Measurements from ENCODE around the gene ROR2.
A peak's percentile ranks its signal among the peaks of the same experiment; 100 is the strongest.

The ROR2 gene

DNA sequence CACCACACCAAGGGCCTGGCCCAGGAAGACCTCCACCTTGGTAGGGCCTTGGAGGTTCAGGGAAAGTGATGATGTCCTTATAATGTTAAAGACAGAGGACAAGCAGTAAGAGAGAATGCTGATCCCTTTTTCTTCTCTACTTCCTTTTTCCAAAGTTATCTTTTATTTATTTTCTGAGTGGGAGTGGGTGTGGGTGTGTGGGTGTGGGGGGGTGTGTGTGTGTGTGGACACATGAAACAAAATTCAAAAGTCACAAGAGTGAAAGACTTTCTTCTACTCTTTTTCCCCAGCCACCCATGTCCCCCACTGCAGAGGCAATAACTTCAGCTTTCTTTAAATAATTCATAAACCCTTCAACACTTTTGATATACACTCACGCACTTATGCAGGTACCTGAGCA lies 70.8 kb downstream of the ROR2 start:
- H3K79me1 ChIP-seq (ENCODE audit: low read depth, low read length) = no peaks in the 10 kb centered on the region
- no peak overlapping the region for H3K18ac ChIP-seq (ENCODE audit: low read length)
- no CpG with 5 or more reads among the region's 1 CpG for WGBS, 2 donors (ENCODE audit: extremely low coverage in 2 of 2, insufficient read length in 2 of 2, insufficient replicate concordance in 1 of 2)
- H2AFZ ChIP-seq (ENCODE audit: low read length) = no peak overlapping the region
- no peak overlapping the region for H3K4me2 ChIP-seq (ENCODE audit: insufficient read depth, low read length, poor library complexity, severe bottlenecking)
- no peak overlapping the region for H3K23ac ChIP-seq (ENCODE audit: low read depth, low read length, poor library complexity)
- no peak overlapping the region for H3K27ac ChIP-seq (replicated peaks; ENCODE audit: low read length)
- peaks cover 7 to 9% of the 10 kb centered on the region in 2 donors for H3K4me1 ChIP-seq (ENCODE audit: control insufficient read depth in 2 of 2, insufficient read depth in 1 of 2, low read depth in 1 of 2, low read length in 2 of 2)
- H3K9ac ChIP-seq (ENCODE audit: low read depth, low read length, poor library complexity) = no peak overlapping the region
- no peak overlapping the region for H2AK5ac ChIP-seq (ENCODE audit: low read depth, low read length)
- H2BK120ac ChIP-seq (ENCODE audit: low read depth, low read length) = no peak overlapping the region
- no peak overlapping the region for H3K14ac ChIP-seq (ENCODE audit: low read length)
- no peak overlapping the region for H4K8ac ChIP-seq (ENCODE audit: low read depth, low read length)
- DNase-seq (ENCODE audit: low spot score) = no peak
- H2BK12ac ChIP-seq (ENCODE audit: low read length) = no peak overlapping the region
- no peak overlapping the region for H3K4me3 ChIP-seq (ENCODE audit: low read length in 2 of 2)
- no peaks in the 10 kb centered on the region for H3K27me3 ChIP-seq (ENCODE audit: control insufficient read depth in 3 of 3, insufficient read depth in 3 of 3, low read depth in 1 of 3, low read length in 3 of 3)
- H2BK5ac ChIP-seq (ENCODE audit: low read length) = no peak overlapping the region
- H3K9me3 ChIP-seq (replicated peaks in 1 of 2; ENCODE audit: control insufficient read depth in 2 of 2, insufficient read depth in 1 of 2, low read depth in 1 of 2, low read length in 2 of 2) = peaks cover 2 to 9% of the 10 kb centered on the region in 2 donors
- H3K36me3 ChIP-seq (replicated peaks in 1 of 2; ENCODE audit: control insufficient read depth in 2 of 2, insufficient read depth in 2 of 2, low read length in 2 of 2) = peaks cover 5 to 63% of the 10 kb centered on the region in 2 donors
- no peak overlapping the region for H3K4ac ChIP-seq (ENCODE audit: low read length)
- H2BK15ac ChIP-seq (ENCODE audit: low read length) = no peak overlapping the region
- no peak overlapping the region for H4K91ac ChIP-seq (ENCODE audit: low read depth, low read length, poor library complexity)

- H3K27ac ChIP-seq (replicated peaks; ENCODE audit: low read length) = peak overlapping the region; percentile 35
- no peak overlapping the region for H4K8ac ChIP-seq (ENCODE audit: low read depth, low read length)
- H3K9ac ChIP-seq (ENCODE audit: low read depth, low read length, poor library complexity) = no peak overlapping the region
- peaks cover 5 to 31% of the 10 kb centered on the region in 2 donors for H3K36me3 ChIP-seq (replicated peaks in 1 of 2; ENCODE audit: control insufficient read depth in 2 of 2, insufficient read depth in 2 of 2, low read length in 2 of 2)
- H2BK5ac ChIP-seq (ENCODE audit: low read length) = no peak overlapping the region
- peaks cover 0 to 9% of the 10 kb centered on the region in 2 donors for H3K4me1 ChIP-seq (ENCODE audit: control insufficient read depth in 2 of 2, insufficient read depth in 1 of 2, low read depth in 1 of 2, low read length in 2 of 2)
- peak overlapping the region; percentile 53 for H2AK5ac ChIP-seq (ENCODE audit: low read depth, low read length)
- no peak overlapping the region for H2BK15ac ChIP-seq (ENCODE audit: low read length)
- no peak for DNase-seq (ENCODE audit: low spot score)
- H3K18ac ChIP-seq (ENCODE audit: low read length) = no peak overlapping the region
- no peak overlapping the region for H2BK120ac ChIP-seq (ENCODE audit: low read depth, low read length)
- peaks cover 0 to 2% of the 10 kb centered on the region in 2 donors for H3K9me3 ChIP-seq (replicated peaks in 1 of 2; ENCODE audit: control insufficient read depth in 2 of 2, insufficient read depth in 1 of 2, low read depth in 1 of 2, low read length in 2 of 2)
- H3K4ac ChIP-seq (ENCODE audit: low read length) = no peak overlapping the region
- H4K91ac ChIP-seq (ENCODE audit: low read depth, low read length, poor library complexity) = no peak overlapping the region
- H2BK12ac ChIP-seq (ENCODE audit: low read length) = no peak overlapping the region
- H3K4me2 ChIP-seq (ENCODE audit: insufficient read depth, low read length, poor library complexity, severe bottlenecking) = no peak overlapping the region
- H3K14ac ChIP-seq (ENCODE audit: low read length) = no peak overlapping the region
- no peak overlapping the region for H3K4me3 ChIP-seq (ENCODE audit: low read length in 2 of 2)
- no peak overlapping the region for H3K23ac ChIP-seq (ENCODE audit: low read depth, low read length, poor library complexity)
- H2AFZ ChIP-seq (ENCODE audit: low read length) = no peak overlapping the region
- no peaks in the 10 kb centered on the region for H3K27me3 ChIP-seq (ENCODE audit: control insufficient read depth in 3 of 3, insufficient read depth in 3 of 3, low read depth in 1 of 3, low read length in 3 of 3)
- no CpG with 5 or more reads among the region's 6 CpGs for WGBS, 2 donors (ENCODE audit: extremely low coverage in 2 of 2, insufficient read length in 2 of 2, insufficient replicate concordance in 1 of 2)
- H3K79me1 ChIP-seq (ENCODE audit: low read depth, low read length) = no peaks in the 10 kb centered on the region
These were observed 76.4 kb downstream of the ROR2 start for GRCh38 chr9:91873637-91874051.

DNA sequence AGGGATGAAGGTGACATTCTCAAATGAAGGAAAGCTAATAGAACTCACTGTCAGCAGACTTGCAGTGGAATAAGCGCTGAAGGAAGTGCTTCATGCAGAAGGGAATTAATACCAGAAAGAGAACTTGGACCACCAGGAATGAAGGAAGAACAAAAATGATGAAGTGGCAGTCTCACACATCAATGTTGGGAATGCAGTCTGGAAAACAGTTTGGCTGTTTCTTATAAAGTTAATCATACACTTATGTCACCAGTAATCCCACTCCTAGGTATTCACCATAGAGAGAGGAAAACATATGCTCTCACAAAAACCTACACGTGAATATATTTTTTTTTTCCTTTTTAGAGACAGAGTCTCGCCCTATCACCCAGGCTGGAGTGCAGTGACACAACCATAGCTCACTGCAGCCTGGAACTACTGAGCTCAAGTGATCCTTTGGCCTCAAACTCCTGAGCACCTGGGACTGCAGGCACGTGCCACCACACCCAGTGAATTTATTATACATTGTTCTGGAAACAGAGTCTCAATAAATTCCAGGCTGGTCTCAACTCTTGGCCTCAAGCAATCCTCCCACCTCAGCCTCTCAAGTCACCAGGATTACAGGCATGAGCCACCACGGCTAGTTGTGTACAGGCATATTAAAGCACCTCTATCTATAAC lies 81.2 kb downstream of the ROR2 start:
- Histone ChIP-seq H3K9me3 (replicated peaks in 1 of 2; ENCODE audit: control insufficient read depth in 2 of 2, insufficient read depth in 1 of 2, low read depth in 1 of 2, low read length in 2 of 2) (peaks cover 0 to 3% of the 10 kb centered on the region in 2 donors), H2AK5ac (ENCODE audit: low read depth, low read length) (no peak overlapping the region), H2AFZ (ENCODE audit: low read length) (no peak overlapping the region), H3K27ac (replicated peaks; ENCODE audit: low read length) (no peak overlapping the region), H3K14ac (ENCODE audit: low read length) (no peak overlapping the region), H3K4me2 (ENCODE audit: insufficient read depth, low read length, poor library complexity, severe bottlenecking) (no peak overlapping the region), H3K36me3 (replicated peaks in 1 of 2; ENCODE audit: control insufficient read depth in 2 of 2, insufficient read depth in 2 of 2, low read length in 2 of 2) (peaks cover 0 to 11% of the 10 kb centered on the region in 2 donors), H2BK15ac (ENCODE audit: low read length) (no peak overlapping the region), H3K79me1 (ENCODE audit: low read depth, low read length) (no peaks in the 10 kb centered on the region), H3K9ac (ENCODE audit: low read depth, low read length, poor library complexity) (no peak overlapping the region), H3K4me1 (ENCODE audit: control insufficient read depth in 2 of 2, insufficient read depth in 1 of 2, low read depth in 1 of 2, low read length in 2 of 2) (peaks cover 5 to 6% of the 10 kb centered on the region in 2 donors), H2BK5ac (ENCODE audit: low read length) (no peak overlapping the region), H3K4me3 (ENCODE audit: low read length in 2 of 2) (no peak overlapping the region), H3K4ac (ENCODE audit: low read length) (no peak overlapping the region), H2BK12ac (ENCODE audit: low read length) (no peak overlapping the region), H2BK120ac (ENCODE audit: low read depth, low read length) (no peak overlapping the region), H4K91ac (ENCODE audit: low read depth, low read length, poor library complexity) (no peak overlapping the region), H3K23ac (ENCODE audit: low read depth, low read length, poor library complexity) (no peak overlapping the region), H3K27me3 (ENCODE audit: control insufficient read depth in 3 of 3, insufficient read depth in 3 of 3, low read depth in 1 of 3, low read length in 3 of 3) (no peaks in the 10 kb centered on the region), H3K18ac (ENCODE audit: low read length) (no peak overlapping the region), H4K8ac (ENCODE audit: low read depth, low read length) (no peak overlapping the region)
- DNase-seq (ENCODE audit: low spot score) = no peak
- no CpG with 5 or more reads among the region's 5 CpGs for WGBS, 2 donors (ENCODE audit: extremely low coverage in 2 of 2, insufficient read length in 2 of 2, insufficient replicate concordance in 1 of 2)

- Histone ChIP-seq H3K4ac (ENCODE audit: low read length) (no peak overlapping the region), H3K79me1 (ENCODE audit: low read depth, low read length) (no peaks in the 10 kb centered on the region), H2BK120ac (ENCODE audit: low read depth, low read length) (no peak overlapping the region), H2BK12ac (ENCODE audit: low read length) (no peak overlapping the region), H3K4me1 (ENCODE audit: control insufficient read depth in 2 of 2, insufficient read depth in 1 of 2, low read depth in 1 of 2, low read length in 2 of 2) (peaks cover 4 to 5% of the 10 kb centered on the region in 2 donors), H2BK5ac (ENCODE audit: low read length) (no peak overlapping the region), H3K4me3 (ENCODE audit: low read length in 2 of 2) (no peak overlapping the region), H2BK15ac (ENCODE audit: low read length) (no peak overlapping the region), H3K4me2 (ENCODE audit: insufficient read depth, low read length, poor library complexity, severe bottlenecking) (no peak overlapping the region), H2AFZ (ENCODE audit: low read length) (no peak overlapping the region), H3K36me3 (replicated peaks in 1 of 2; ENCODE audit: control insufficient read depth in 2 of 2, insufficient read depth in 2 of 2, low read length in 2 of 2) (peaks cover 0 to 8% of the 10 kb centered on the region in 2 donors), H2AK5ac (ENCODE audit: low read depth, low read length) (no peak overlapping the region), H4K8ac (ENCODE audit: low read depth, low read length) (no peak overlapping the region), H3K27me3 (ENCODE audit: control insufficient read depth in 3 of 3, insufficient read depth in 3 of 3, low read depth in 1 of 3, low read length in 3 of 3) (no peaks in the 10 kb centered on the region), H3K9me3 (replicated peaks in 1 of 2; ENCODE audit: control insufficient read depth in 2 of 2, insufficient read depth in 1 of 2, low read depth in 1 of 2, low read length in 2 of 2) (peaks cover 0 to 3% of the 10 kb centered on the region in 2 donors), H3K14ac (ENCODE audit: low read length) (no peak overlapping the region), H3K23ac (ENCODE audit: low read depth, low read length, poor library complexity) (no peak overlapping the region), H4K91ac (ENCODE audit: low read depth, low read length, poor library complexity) (no peak overlapping the region), H3K18ac (ENCODE audit: low read length) (no peak overlapping the region), H3K27ac (replicated peaks; ENCODE audit: low read length) (no peak overlapping the region), H3K9ac (ENCODE audit: low read depth, low read length, poor library complexity) (no peak overlapping the region)
- no CpG with 5 or more reads among the region's 6 CpGs for WGBS, 2 donors (ENCODE audit: extremely low coverage in 2 of 2, insufficient read length in 2 of 2, insufficient replicate concordance in 1 of 2)
- DNase-seq (ENCODE audit: low spot score) = no peak
These were observed 82.3 kb downstream of the ROR2 start for GRCh38 chr9:91867740-91868139.
